Adrenal gland (tissue), 5 donors: Measurements from ENCODE around the gene UBE2Q2.

ENCODE experiments used
- POLR2A ChIP-seq, 2 donors: fragments of 450-650 bp; IDR thresholded peaks; one replicate each; pipeline ENCODE4 v1.6.1; 2017; ENCODE audit warnings: antibody characterized with exemption in 2 of 2, mild to moderate bottlenecking in 2 of 2, moderate library complexity in 1 of 2
- TF ChIP-seq, protein P1 (sequence below), 6 experiments: fragments of 450-650 bp in 4 of 6; fragments of 200-600 bp in 2 of 6; sonication (generic) in 1 of 6; IDR thresholded peaks; 1 replicate in 5 of 6; 2 replicates in 1 of 6; pipeline versions ENCODE4 v1.5.1 to v1.8.0; 2016 to 2021; ENCODE audit warnings: antibody characterized with exemption in 6 of 6, mild to moderate bottlenecking in 2 of 6, moderate library complexity in 1 of 6
- donor health status: DM: no; HTN: no; CAD: no.

DNA sequence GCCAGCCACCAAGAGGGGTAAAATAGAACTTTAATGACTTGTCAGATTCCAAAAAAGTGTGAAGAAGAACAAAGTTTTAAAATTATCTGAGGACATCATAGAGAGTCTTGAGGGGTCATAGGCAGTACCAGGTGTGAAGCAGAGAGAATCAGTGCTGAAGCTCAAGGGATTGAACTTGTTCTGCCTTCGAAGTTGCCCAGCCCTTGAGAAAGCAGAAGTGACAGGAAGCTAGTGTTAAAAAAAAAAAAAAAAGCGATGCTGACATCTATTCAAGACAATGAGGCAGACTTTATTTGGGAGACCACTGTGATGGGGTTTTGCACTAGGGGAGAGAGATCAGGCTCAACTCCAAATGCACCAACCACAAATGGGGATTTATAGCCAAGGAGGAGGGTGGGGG lies 82.2 kb downstream of the UBE2Q2 start:
- TF ChIP-seq, protein P1, sequence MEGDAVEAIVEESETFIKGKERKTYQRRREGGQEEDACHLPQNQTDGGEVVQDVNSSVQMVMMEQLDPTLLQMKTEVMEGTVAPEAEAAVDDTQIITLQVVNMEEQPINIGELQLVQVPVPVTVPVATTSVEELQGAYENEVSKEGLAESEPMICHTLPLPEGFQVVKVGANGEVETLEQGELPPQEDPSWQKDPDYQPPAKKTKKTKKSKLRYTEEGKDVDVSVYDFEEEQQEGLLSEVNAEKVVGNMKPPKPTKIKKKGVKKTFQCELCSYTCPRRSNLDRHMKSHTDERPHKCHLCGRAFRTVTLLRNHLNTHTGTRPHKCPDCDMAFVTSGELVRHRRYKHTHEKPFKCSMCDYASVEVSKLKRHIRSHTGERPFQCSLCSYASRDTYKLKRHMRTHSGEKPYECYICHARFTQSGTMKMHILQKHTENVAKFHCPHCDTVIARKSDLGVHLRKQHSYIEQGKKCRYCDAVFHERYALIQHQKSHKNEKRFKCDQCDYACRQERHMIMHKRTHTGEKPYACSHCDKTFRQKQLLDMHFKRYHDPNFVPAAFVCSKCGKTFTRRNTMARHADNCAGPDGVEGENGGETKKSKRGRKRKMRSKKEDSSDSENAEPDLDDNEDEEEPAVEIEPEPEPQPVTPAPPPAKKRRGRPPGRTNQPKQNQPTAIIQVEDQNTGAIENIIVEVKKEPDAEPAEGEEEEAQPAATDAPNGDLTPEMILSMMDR (IDR thresholded peaks at IDR 0.05), result no peak
- no peak for TF ChIP-seq POLR2A (IDR thresholded peaks at IDR 0.05)
